Osteoblast (primary cell): ENCODE results near the gene COL24A1. TPM values are rescaled to one million over a fixed set of nuclear protein-coding genes. Genes with fewer than 3 reads are reported as not detected.

Source experiments
- DNase-seq: peaks from one replicate; pipeline ENCODE4 v3.0.0; 2011; ENCODE audit warnings: low spot score, mixed read lengths; ENCODE audit not compliant: insufficient read length; ENCODE audit errors: missing footprints
- H2AFZ ChIP-seq: 2 replicates; pipeline ENCODE4 v1.6.0; 2011; ENCODE audit warnings: mild to moderate bottlenecking, low read length
- H3K27ac ChIP-seq: 2 replicates; pipeline ENCODE4 v1.5.1; 2011; ENCODE audit warnings: mild to moderate bottlenecking, low read depth, low read length, moderate library complexity
- H3K27me3 ChIP-seq: 2 replicates; pipeline ENCODE4 v1.6.0; 2012; ENCODE audit warnings: mild to moderate bottlenecking, control low read depth, inconsistent platforms, low read length, moderate library complexity; ENCODE audit not compliant: insufficient read depth
- H3K36me3 ChIP-seq: 2 replicates; pipeline ENCODE4 v1.5.1; 2011; ENCODE audit warnings: mild to moderate bottlenecking, low read length, control low read depth, moderate library complexity; ENCODE audit not compliant: insufficient read depth
- H3K4me1 ChIP-seq: 2 replicates; pipeline ENCODE4 v1.5.1; 2011; ENCODE audit warnings: mild to moderate bottlenecking, low read length, control low read depth, moderate library complexity; ENCODE audit not compliant: insufficient read depth
- H3K4me2 ChIP-seq: 2 replicates; pipeline ENCODE4 v1.6.0; 2011; ENCODE audit warnings: mild to moderate bottlenecking, low read length; ENCODE audit not compliant: insufficient read depth
- H3K4me3 ChIP-seq: fragments of 200-600 bp; sonication (generic); 3 replicates; pipeline ENCODE4 v1.5.1; 2012; ENCODE audit warnings: mild to moderate bottlenecking, low read length, inconsistent platforms; ENCODE audit not compliant: insufficient read depth
- H3K79me2 ChIP-seq: 2 replicates; pipeline ENCODE4 v1.6.0; 2012; ENCODE audit warnings: mild to moderate bottlenecking, low read length, control low read depth, inconsistent platforms; ENCODE audit not compliant: insufficient read depth
- H3K9me3 ChIP-seq: 2 replicates; pipeline ENCODE4 v1.5.1; 2011; ENCODE audit warnings: low read depth, low read length, control low read depth
- H4K20me1 ChIP-seq: 2 replicates; pipeline ENCODE4 v1.6.0; 2012; ENCODE audit warnings: mild to moderate bottlenecking, low read length, control low read depth; ENCODE audit not compliant: insufficient read depth
- total RNA-seq: library from RNA; depleted of rRNA; stranded (reverse); fragments of >200 nt; gene quantifications from 2 replicates; pipeline ENCODE4 v1.2.3, GENCODE V29; 2012
- TF ChIP-seq, protein P1 (sequence below): IDR thresholded peaks from 2 replicates; pipeline ENCODE4 v1.5.1; 2011; ENCODE audit warnings: mild to moderate bottlenecking, low read depth, low read length, moderate library complexity; ENCODE audit errors: extremely low read depth

COL24A1 gene
- total RNA-seq, 1 donor = 1.1 TPM

DNA sequence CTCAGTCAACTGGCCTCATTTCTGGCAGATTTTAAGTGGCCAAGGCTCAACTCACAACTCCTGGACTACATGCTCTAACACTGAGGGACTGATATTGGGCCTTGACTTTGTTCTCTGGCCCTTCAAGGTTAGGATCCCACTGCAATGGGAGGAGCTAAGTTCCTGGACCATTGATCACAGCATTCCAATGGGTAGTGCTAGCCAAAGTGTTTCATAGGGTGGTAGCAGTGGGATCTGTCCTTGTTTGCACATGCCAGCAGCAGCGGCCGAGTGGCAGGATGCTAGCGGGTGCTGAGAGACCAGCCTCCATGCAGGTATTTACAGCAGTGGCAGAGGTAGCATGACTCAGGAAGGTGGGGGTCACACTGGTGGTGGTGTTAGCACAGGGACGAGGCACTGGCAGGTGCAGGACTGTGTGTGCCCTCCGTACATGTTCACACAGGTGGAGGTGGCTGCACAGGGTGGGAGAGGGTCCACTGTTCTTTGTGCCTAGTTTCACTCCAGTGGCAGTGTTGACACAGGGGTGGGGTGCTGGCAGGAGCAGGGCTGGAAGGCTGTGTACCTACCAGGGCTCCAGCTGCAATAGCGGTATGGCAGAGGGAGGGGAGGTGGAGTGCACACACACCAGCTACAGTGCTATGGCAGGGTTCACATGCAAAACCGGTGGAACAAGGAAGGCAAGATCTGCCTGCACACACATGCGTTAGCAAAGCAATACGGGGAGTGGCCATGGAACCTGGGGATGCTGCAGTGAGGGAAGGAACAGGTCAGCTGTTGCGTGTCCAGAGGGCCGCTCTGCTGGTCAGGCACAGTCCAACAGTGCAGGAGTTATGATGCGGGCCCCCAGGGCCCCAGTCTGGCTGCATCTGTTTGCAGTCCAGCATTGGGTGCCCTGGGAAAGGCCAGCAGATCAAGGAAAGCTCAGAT, 51.7 kb downstream of the COL24A1 start:
- H3K27me3 ChIP-seq = no peaks in the 10 kb centered on the region
- H3K4me1 ChIP-seq = no peaks in the 10 kb centered on the region
- H3K27ac ChIP-seq = no peak overlapping the region
- H3K9me3 ChIP-seq = no peaks in the 10 kb centered on the region
- H3K79me2 ChIP-seq = no peaks in the 10 kb centered on the region
- no peaks in the 10 kb centered on the region for H3K36me3 ChIP-seq
- no peak overlapping the region for H2AFZ ChIP-seq
- H3K4me2 ChIP-seq = no peak overlapping the region
- no peak for DNase-seq
- H4K20me1 ChIP-seq = no peaks in the 10 kb centered on the region
- H3K4me3 ChIP-seq = no peak overlapping the region
- TF ChIP-seq, protein P1, sequence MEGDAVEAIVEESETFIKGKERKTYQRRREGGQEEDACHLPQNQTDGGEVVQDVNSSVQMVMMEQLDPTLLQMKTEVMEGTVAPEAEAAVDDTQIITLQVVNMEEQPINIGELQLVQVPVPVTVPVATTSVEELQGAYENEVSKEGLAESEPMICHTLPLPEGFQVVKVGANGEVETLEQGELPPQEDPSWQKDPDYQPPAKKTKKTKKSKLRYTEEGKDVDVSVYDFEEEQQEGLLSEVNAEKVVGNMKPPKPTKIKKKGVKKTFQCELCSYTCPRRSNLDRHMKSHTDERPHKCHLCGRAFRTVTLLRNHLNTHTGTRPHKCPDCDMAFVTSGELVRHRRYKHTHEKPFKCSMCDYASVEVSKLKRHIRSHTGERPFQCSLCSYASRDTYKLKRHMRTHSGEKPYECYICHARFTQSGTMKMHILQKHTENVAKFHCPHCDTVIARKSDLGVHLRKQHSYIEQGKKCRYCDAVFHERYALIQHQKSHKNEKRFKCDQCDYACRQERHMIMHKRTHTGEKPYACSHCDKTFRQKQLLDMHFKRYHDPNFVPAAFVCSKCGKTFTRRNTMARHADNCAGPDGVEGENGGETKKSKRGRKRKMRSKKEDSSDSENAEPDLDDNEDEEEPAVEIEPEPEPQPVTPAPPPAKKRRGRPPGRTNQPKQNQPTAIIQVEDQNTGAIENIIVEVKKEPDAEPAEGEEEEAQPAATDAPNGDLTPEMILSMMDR = no peak

DNA sequence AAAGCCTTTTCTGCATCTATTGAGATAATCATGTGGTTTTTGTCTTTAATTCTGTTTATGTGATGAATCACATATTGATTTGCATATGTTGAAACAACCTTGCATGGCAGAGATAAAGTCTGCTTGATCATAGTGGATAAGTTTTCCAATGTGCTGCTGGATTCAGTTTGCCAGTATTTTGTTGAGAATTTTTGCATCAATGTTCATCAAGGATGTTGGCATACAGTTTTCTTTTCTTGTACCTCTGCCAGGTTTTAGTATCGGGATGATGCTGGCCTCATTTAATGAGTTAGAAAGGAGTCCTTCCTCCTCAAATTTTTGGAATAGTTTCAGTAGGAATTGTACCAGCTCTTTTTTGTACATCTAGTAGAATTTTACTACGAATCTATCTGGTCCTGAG, 55.0 kb downstream of the COL24A1 start:
- Histone ChIP-seq H3K4me3 (no peak overlapping the region), H3K4me1 (no peaks in the 10 kb centered on the region), H3K4me2 (no peak overlapping the region), H3K27ac (no peak overlapping the region), H2AFZ (no peak overlapping the region), H3K27me3 (no peaks in the 10 kb centered on the region), H3K79me2 (no peaks in the 10 kb centered on the region), H3K36me3 (no peaks in the 10 kb centered on the region), H4K20me1 (no peaks in the 10 kb centered on the region), H3K9me3 (no peaks in the 10 kb centered on the region)
- TF ChIP-seq, protein P1 = no peak
- no peak for DNase-seq

DNA sequence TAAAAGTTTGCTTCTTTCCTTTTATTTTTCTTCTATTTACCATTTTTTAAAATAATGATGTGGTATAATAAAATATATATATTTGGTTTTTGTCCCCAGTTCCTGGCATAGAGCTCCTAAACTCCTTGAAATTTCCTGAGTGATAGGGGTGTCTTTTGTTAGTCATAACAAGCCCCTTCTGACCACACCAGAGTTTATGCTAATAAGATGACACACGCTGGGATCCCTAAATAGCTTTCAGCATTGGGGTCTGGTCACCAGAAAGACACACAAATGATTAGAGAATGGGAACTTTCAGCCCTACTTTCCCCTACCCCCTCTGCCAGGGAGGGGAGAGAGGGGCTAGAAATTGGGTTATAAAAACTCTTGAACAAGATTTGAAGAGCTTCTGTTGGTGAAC, 56.2 kb downstream of the COL24A1 start:
- H4K20me1 ChIP-seq = no peaks in the 10 kb centered on the region

DNA sequence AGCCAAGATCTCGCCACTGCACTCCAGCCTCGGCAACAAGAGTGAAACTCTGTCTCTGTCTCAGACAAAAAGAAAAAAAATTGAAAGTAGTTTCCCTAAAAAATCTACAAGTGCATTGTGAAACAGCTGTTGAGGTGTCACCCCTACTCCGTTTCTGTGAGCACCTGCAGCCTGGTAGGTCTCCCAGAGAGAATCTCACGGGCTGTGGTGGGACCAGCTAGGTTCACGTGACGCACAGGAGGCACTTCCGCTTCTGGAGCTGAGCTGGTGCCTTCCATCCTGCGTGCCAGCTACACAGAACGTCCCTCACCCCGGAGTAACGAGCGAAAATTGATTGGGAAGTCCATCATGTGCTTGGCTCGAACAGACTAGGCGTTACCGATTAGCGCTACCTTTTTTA, 66.8 kb downstream of the COL24A1 start:
- Histone ChIP-seq H3K4me3 (no peak overlapping the region), H3K27ac (no peak overlapping the region), H4K20me1 (no peaks in the 10 kb centered on the region), H3K36me3 (no peaks in the 10 kb centered on the region), H3K4me1 (no peaks in the 10 kb centered on the region), H3K4me2 (no peak overlapping the region), H2AFZ (no peak overlapping the region), H3K79me2 (no peaks in the 10 kb centered on the region), H3K27me3 (no peaks in the 10 kb centered on the region), H3K9me3 (no peaks in the 10 kb centered on the region)
- no peak for DNase-seq
- TF ChIP-seq, protein P1 = no peak

More for the DNA sequence above, 56.2 kb downstream of the COL24A1 start:
- no peak overlapping the region for H3K4me2 ChIP-seq
- TF ChIP-seq, protein P1 = no peak
- H2AFZ ChIP-seq = no peak overlapping the region
- no peaks in the 10 kb centered on the region for H3K4me1 ChIP-seq
- no peaks in the 10 kb centered on the region for H3K9me3 ChIP-seq
- no peaks in the 10 kb centered on the region for H3K27me3 ChIP-seq
- DNase-seq = no peak
- H3K79me2 ChIP-seq = no peaks in the 10 kb centered on the region
- no peak overlapping the region for H3K27ac ChIP-seq
- no peak overlapping the region for H3K4me3 ChIP-seq
- no peaks in the 10 kb centered on the region for H3K36me3 ChIP-seq
